GM19193 (cell line): ENCODE measurements around the gene RMDN3.

Experiments used
- POLR2A ChIP-seq: IDR thresholded peaks from 4 replicates; pipeline ENCODE4 v1.6.1; 2011; ENCODE audit not compliant: insufficient read depth, insufficient read length; ENCODE audit errors: extremely low read depth

Gene RMDN3

GRCh38 chr15:40746916-40747418, 8.1 kb downstream of the RMDN3 start:
- TF ChIP-seq POLR2A, result no peak

GRCh38 chr15:40744815-40745152, 10.3 kb downstream of the RMDN3 start:
- TF ChIP-seq POLR2A, result no peak

- no peak for TF ChIP-seq POLR2A
These were observed 10.9 kb downstream of the RMDN3 start for GRCh38 chr15:40743921-40744814.

- no peak for TF ChIP-seq POLR2A
These were observed 11.6 kb downstream of the RMDN3 start for GRCh38 chr15:40743485-40743901.

- TF ChIP-seq POLR2A, result no peak
These were observed 15.2 kb downstream of the RMDN3 start for GRCh38 chr15:40739854-40740253.

- no peak for TF ChIP-seq POLR2A
These were observed 16.0 kb downstream of the RMDN3 start for GRCh38 chr15:40739047-40739446.

- no peak for TF ChIP-seq POLR2A
These were observed 18.0 kb downstream of the RMDN3 start for GRCh38 chr15:40737048-40737447.

GRCh38 chr15:40736575-40736974, 18.5 kb downstream of the RMDN3 start:
- no peak for TF ChIP-seq POLR2A

- TF ChIP-seq POLR2A, result no peak
These were observed 24.0 kb downstream of the RMDN3 start for GRCh38 chr15:40731034-40731433.

- TF ChIP-seq POLR2A, result no peak
These were observed 31.1 kb downstream of the RMDN3 start for GRCh38 chr15:40723919-40724318.

- TF ChIP-seq POLR2A, result no peak
These were observed 32.1 kb downstream of the RMDN3 start for GRCh38 chr15:40722934-40723333.

GRCh38 chr15:40722354-40722753, 32.7 kb downstream of the RMDN3 start:
- TF ChIP-seq POLR2A, result no peak

- TF ChIP-seq POLR2A, result no peak
These were observed 33.4 kb downstream of the RMDN3 start for GRCh38 chr15:40721701-40722100.

GRCh38 chr15:40716165-40716564, 38.9 kb downstream of the RMDN3 start:
- TF ChIP-seq POLR2A, result no peak

- TF ChIP-seq POLR2A, result no peak
These were observed 40.9 kb downstream of the RMDN3 start for GRCh38 chr15:40714144-40714543.

- no peak for TF ChIP-seq POLR2A
These were observed 48.9 kb downstream of the RMDN3 start for GRCh38 chr15:40706121-40706520.
